Heart right ventricle (tissue), 16 donors: Measurements from ENCODE around the gene PHKB. TPM values are rescaled to one million over a fixed set of nuclear protein-coding genes. Genes with fewer than 3 reads are reported as not detected.
"Not testable (repeated sequence)": the region's sequence is repeated elsewhere in the genome, so short reads cannot be mapped to it uniquely, and the experiment has no call there.

Experiments
- ATAC-seq, 8 donors: fragments of 200-7000 bp; cut with Tn5 transposase; one replicate each; pipeline ENCODE4 v1.9.1; 2020; ENCODE audit warnings: mild to moderate bottlenecking in 8 of 8, moderate library complexity in 8 of 8, moderate number of reproducible peaks in 1 of 8
- DNase-seq, 2 donors: peaks; one replicate each; pipeline ENCODE4 v3.0.0-alpha.2; 2020
- H3K27ac ChIP-seq, 10 donors: fragments of 200-600 bp; sonication (generic) in 2 of 10; one replicate each; pipeline versions ENCODE4 v1.5.0 to v1.8.0; 2020 to 2022; ENCODE audit warnings: mild to moderate bottlenecking in 3 of 10
- H3K27me3 ChIP-seq, 7 donors: fragments of 200-600 bp; one replicate each; pipeline ENCODE4 v1.8.0; 2021 to 2022; ENCODE audit warnings: mild to moderate bottlenecking in 2 of 7
- H3K36me3 ChIP-seq, 9 donors: fragments of 200-600 bp; sonication (generic) in 1 of 9; one replicate each; pipeline versions ENCODE4 v1.5.0 to v1.8.0; 2020 to 2022; ENCODE audit warnings: mild to moderate bottlenecking in 2 of 9
- H3K4me1 ChIP-seq, 9 donors: fragments of 200-600 bp; sonication (generic) in 1 of 9; one replicate each; pipeline versions ENCODE4 v1.5.0 to v1.8.0; 2020 to 2022; ENCODE audit warnings: mild to moderate bottlenecking in 4 of 9
- H3K4me3 ChIP-seq, 10 donors: fragments of 200-600 bp; sonication (generic) in 2 of 10; one replicate each; pipeline versions ENCODE4 v1.5.0 to v1.8.0; 2020 to 2022; ENCODE audit warnings: mild to moderate bottlenecking in 7 of 10, moderate library complexity in 2 of 10
- H3K9me3 ChIP-seq, 11 donors: fragments of 200-600 bp in 10 of 11; sonication (generic) in 2 of 11; one replicate each; pipeline versions ENCODE4 v1.5.0 to v1.8.0; 2013 to 2022; ENCODE audit warnings: mild to moderate bottlenecking in 2 of 11, control low read depth in 1 of 11, moderate library complexity in 1 of 11
- WGBS, 2 donors: extraction: QIAGEN DNeasy Blood & Tissue Kit; methylation state at CpG; one replicate each; pipeline ENCODE4 v1.1.7; 2013; ENCODE audit warnings: inconsistent platforms in 1 of 2; 5-methylcytosine and 5-hydroxymethylcytosine counted together
- intact Hi-C, 10 donors: fragments of 100-400 bp; cut with DNase I; formaldehyde crosslinking; loops; one replicate each; pipeline versions ENCODE4 v1.11.1 to v1.14.2; 2022
- polyA plus RNA-seq, 2 donors: library from polyadenylated mRNA; stranded (reverse); fragments of 200-250 nt; gene quantifications; one replicate each; pipeline ENCODE4 v1.2.3, GENCODE V29; 2013
- total RNA-seq, 10 donors: library from RNA; stranded (reverse); fragmentation: NEBNext Ultra II Directional in 3 of 10; extraction: Animal tissue kit (Norgen Biotek cat#: 25700) in 3 of 10; gene quantifications; one replicate each; pipeline versions ENCODE4 v1.2.1 to v1.2.4, GENCODE V29; 2021 to 2023
- TF ChIP-seq, protein P1 (sequence below), 9 donors: fragments of 200-600 bp; sonication (generic) in 2 of 9; IDR thresholded peaks; one replicate each; pipeline versions ENCODE4 v1.5.0 to v1.8.0; 2021 to 2022; ENCODE audit warnings: antibody characterized with exemption in 9 of 9, mild to moderate bottlenecking in 5 of 9, moderate library complexity in 1 of 9
- donor health status: Arrhythmogenic right ventricular cardiomyopathy.
- donor health status: ischemic (EF 13 %, LVEDD 7.1; RV severe dilation, severe dysfunction).
- donor health status: healthy with polysubstance abuse.
- donor health status: DM: no; HTN: yes; CAD: no.
- donor health status: DM: no; HTN: no; CAD: no.
- donor health status: ischemic (EF 25% LVEDD 6.9; RV normal size, moderate dysfunction).
- donor health status: ischemic (EF 25% LVEDD 5.7; RV mildly dilated, moderate dysfunction).
- donor health status: healthy.
- donor health status: DM: yes; HTN: yes; CAD: no.
- donor health status: Ischemic cardiomyopathy.
- donor health status: ischemic (EF 35%, LVEDD 5.7; RV mildly dilated, moderate dysfunction).
- donor health status: nonischemic (EF 11% LVEDD 7.7; RV severe dilation, severe dysfunction).
- donor health status: DM: yes; HTN: yes; CAD: no.
- donor health status: PGD.
- donor health status: ischemic (EF 29% LVEDD 5.4; RV normal size, mild dysfunction).
- donor health status: nonischemic (EF 23%, LVEDD 6.1; RV moderate dilation, normal function).

Gene PHKB
- total and polyA plus RNA-seq, 12 donors, result 16.9 to 76.6 (median 63.6) TPM

DNA sequence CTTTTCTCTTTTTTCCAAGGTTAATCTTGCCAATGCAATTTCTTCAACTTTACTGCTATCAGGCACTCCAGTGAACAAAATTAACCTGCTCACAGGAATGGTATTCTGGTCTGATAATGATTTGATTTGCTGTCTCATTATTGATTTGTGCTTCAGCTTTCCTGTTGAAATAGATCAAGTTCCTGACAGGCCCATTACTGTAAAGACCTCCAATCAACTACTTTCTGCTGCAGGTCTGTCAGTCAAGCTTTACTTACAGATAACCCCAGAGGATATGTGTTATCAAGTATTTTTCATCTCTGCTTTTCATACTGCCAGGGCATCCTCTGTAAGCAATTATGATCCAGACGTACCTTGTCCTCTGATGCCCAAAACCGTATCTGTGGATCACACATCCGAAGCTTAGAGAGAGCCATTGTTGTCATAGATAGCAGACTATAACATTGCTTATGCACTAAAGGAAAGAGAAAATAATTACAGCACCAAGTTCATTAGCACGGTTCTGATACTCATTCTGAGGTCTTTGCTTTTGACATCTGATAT is 215.6 kb downstream of the PHKB start:
- intact Hi-C loops, result no loop called here
- peaks cover 0 to 73% (median 26%) of the 10 kb centered on the region in 9 donors for H3K36me3 ChIP-seq

DNA sequence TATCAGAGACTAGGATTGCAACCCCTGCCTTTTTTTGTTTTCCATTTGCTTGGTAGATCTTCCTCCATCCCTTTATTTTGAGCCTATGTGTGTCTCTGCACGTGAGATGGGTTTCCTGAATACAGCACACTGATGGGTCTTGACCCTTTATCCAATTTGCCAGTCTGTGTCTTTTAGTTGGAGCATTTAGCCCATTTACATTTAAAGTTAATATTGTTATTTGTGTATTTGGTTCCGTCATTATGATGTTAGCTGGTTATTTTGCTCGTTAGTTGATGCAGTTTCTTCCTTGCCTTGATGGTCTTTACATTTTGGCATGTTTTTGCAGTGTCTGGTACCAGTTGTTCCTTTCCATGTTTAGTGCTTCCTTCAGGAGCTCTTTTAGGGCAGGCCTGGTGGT is 220.4 kb downstream of the PHKB start:
- H3K4me1 ChIP-seq, H3K27me3 ChIP-seq, intact Hi-C loops, DNase-seq, H3K4me3 ChIP-seq, ATAC-seq, H3K27ac ChIP-seq: not testable (repeated sequence)
- Histone ChIP-seq H3K36me3 (peaks cover 0 to 81% (median 23%) of the 10 kb centered on the region in 9 donors), H3K9me3 (peaks cover 0 to 37% (median 0%) of the 10 kb centered on the region in 11 donors)
- WGBS, 2 donors, result 98% methylated on average over 2 of the region's 3 CpGs

More for the DNA sequence above, 215.6 kb downstream of the PHKB start:
- Histone ChIP-seq H3K9me3 (peaks cover 0 to 18% (median 0%) of the 10 kb centered on the region in 11 donors), H3K27me3 (no peaks in the 10 kb centered on the region), H3K27ac (no peak overlapping the region), H3K4me3 (no peak overlapping the region), H3K4me1 (no peaks in the 10 kb centered on the region)
- no peak for ATAC-seq
- TF ChIP-seq, protein P1, sequence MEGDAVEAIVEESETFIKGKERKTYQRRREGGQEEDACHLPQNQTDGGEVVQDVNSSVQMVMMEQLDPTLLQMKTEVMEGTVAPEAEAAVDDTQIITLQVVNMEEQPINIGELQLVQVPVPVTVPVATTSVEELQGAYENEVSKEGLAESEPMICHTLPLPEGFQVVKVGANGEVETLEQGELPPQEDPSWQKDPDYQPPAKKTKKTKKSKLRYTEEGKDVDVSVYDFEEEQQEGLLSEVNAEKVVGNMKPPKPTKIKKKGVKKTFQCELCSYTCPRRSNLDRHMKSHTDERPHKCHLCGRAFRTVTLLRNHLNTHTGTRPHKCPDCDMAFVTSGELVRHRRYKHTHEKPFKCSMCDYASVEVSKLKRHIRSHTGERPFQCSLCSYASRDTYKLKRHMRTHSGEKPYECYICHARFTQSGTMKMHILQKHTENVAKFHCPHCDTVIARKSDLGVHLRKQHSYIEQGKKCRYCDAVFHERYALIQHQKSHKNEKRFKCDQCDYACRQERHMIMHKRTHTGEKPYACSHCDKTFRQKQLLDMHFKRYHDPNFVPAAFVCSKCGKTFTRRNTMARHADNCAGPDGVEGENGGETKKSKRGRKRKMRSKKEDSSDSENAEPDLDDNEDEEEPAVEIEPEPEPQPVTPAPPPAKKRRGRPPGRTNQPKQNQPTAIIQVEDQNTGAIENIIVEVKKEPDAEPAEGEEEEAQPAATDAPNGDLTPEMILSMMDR (IDR thresholded peaks at IDR 0.05), result no peak
- no peak for DNase-seq
- WGBS, 2 donors, result 95 to 98% methylated on average over 4 of the region's 4 CpGs

DNA sequence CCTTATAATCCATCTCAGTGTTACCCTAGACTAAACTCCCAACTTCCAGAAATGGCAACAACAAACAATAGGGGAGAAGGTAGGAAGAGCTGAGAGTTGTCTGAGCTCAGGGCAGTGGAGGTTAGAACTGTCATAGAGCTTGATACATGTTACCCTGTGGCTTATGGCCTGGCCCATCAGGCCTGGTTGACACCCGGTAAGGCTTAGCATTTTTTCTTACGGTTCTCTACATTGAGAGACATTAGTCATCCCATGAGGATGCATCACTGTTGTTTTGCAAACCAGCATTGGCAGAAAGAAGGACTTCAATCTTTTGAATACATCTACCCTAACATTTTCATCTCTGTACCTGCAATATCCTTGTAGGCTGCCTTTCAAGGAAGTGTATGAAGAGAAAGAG is 226.6 kb downstream of the PHKB start:
- intact Hi-C loops, result no loop called here
- Histone ChIP-seq H3K4me1 (no peaks in the 10 kb centered on the region), H3K27ac (no peak overlapping the region), H3K36me3 (peaks cover 0 to 97% (median 38%) of the 10 kb centered on the region in 9 donors), H3K4me3 (no peak overlapping the region), H3K9me3 (peaks cover 0 to 9% (median 0%) of the 10 kb centered on the region in 11 donors), H3K27me3 (no peaks in the 10 kb centered on the region)
- WGBS, 2 donors, result 95% methylated on average over 2 of the region's 2 CpGs
- no peak for ATAC-seq
- DNase-seq, result no peak
- TF ChIP-seq, protein P1 (IDR thresholded peaks at IDR 0.05), result no peak

DNA sequence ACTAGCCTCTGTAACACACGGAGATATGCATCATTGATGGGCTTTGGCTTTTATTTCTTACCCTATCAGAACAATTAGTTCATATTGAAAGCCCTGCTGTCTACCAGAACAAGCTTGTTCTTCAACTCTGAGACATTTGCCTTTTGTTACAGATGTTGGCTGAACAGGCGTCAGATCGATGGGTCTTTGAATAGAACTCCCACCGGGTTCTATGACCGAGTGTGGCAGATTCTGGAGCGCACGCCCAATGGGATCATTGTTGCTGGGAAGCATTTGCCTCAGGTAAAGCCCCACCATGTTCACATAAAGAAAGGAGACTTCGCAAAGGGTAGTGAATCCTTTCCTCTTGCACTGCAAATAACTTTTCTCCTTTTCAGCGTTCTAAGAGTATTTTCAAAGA is 232.1 kb downstream of the PHKB start:
- H3K9me3 ChIP-seq, result no peaks in the 10 kb centered on the region
- ATAC-seq (no peak), DNase-seq (no peak)
- TF ChIP-seq, protein P1 (IDR thresholded peaks at IDR 0.05), result no peak
- no peaks in the 10 kb centered on the region for H3K27me3 ChIP-seq
- H3K4me3 ChIP-seq, result no peak overlapping the region
- no peak overlapping the region for H3K27ac ChIP-seq
- intact Hi-C loops, result no loop called here
- WGBS, 2 donors, result 95 to 96% methylated on average over 9 of the region's 9 CpGs
- H3K4me1 ChIP-seq, result no peaks in the 10 kb centered on the region
- H3K36me3 ChIP-seq, result peaks cover 0 to 100% (median 77%) of the 10 kb centered on the region in 9 donors

DNA sequence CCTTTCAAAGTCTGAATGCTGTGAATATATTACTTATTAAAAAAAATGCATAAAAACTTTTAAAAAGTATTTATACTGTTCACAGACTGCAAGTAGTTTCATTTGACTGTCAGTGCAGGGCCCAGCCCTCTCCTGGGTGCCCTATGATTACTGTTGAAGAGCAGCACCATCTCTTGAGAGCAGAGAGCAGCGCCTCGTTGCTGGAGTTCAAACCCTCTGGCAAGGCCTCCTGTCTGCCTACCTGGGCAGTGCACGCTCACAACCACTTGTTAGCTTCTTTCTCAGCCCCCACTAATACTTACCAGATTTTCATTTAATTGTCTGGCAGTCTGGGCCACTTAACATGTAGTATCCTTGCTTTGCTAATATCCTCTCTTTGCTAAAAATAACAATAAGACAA is 233.4 kb downstream of the PHKB start:
- DNase-seq, result no peak
- no peak for ATAC-seq
- H3K36me3 ChIP-seq, result peaks cover 0 to 100% (median 75%) of the 10 kb centered on the region in 9 donors
- H3K9me3 ChIP-seq, result no peaks in the 10 kb centered on the region
- H3K4me3 ChIP-seq, result no peak overlapping the region
- no peak overlapping the region for H3K27ac ChIP-seq
- no peaks in the 10 kb centered on the region for H3K27me3 ChIP-seq
- no peaks in the 10 kb centered on the region for H3K4me1 ChIP-seq
- TF ChIP-seq, protein P1 (IDR thresholded peaks at IDR 0.05), result no peak
- intact Hi-C loops, result no loop called here
- WGBS, 2 donors, result 84 to 92% methylated on average over 3 of the region's 3 CpGs
